Prostate gland (tissue), 2 donors: ENCODE data around the gene HNRNPU. TPM values are rescaled to one million over a fixed set of nuclear protein-coding genes. Genes with fewer than 3 reads are reported as not detected.
A peak's percentile ranks its signal among the peaks of the same experiment; 100 is the strongest.

ENCODE experiments used
- DNase-seq: peaks from one replicate; pipeline ENCODE4 v3.0.0-alpha.2; 2019; ENCODE audit warnings: low spot score
- H3K27ac ChIP-seq, 2 donors: fragments of 200-600 bp; sonication (generic); 2 replicates each; pipeline ENCODE4 v1.5.1; 2017 to 2019
- H3K27me3 ChIP-seq: fragments of 200-600 bp; sonication (generic); replicated peaks from 2 replicates; pipeline ENCODE4 v1.5.1; 2019; ENCODE audit not compliant: insufficient read depth
- H3K36me3 ChIP-seq, 2 donors: fragments of 200-600 bp; sonication (generic); 1 replicate in 1 of 2; 2 replicates in 1 of 2; pipeline versions ENCODE4 v1.5.1 to v1.8.1; 2017 to 2019
- H3K4me1 ChIP-seq: fragments of 200-600 bp; sonication (generic); replicated peaks from 2 replicates; pipeline ENCODE4 v1.5.1; 2019
- H3K4me3 ChIP-seq, 2 donors: fragments of 200-600 bp; sonication (generic); 2 replicates each; pipeline ENCODE4 v1.5.1; 2017 to 2019
- H3K9me3 ChIP-seq: fragments of 200-600 bp; sonication (generic); 2 replicates; pipeline ENCODE4 v1.5.1; 2017
- CTCF ChIP-seq, 4 experiments: fragments of 200-600 bp in 2 of 4; fragments of 450-650 bp in 2 of 4; sonication (generic) in 2 of 4; IDR thresholded peaks; 1 replicate in 3 of 4; 2 replicates in 1 of 4; pipeline ENCODE4 v1.5.1; 2016 to 2019; ENCODE audit warnings: antibody characterized with exemption in 4 of 4, mild to moderate bottlenecking in 2 of 4, moderate library complexity in 2 of 4
- POLR2A ChIP-seq: fragments of 450-650 bp; IDR thresholded peaks from one replicate; pipeline ENCODE4 v1.6.1; 2016; ENCODE audit warnings: antibody characterized with exemption, mild to moderate bottlenecking
- POLR2AphosphoS5 ChIP-seq: sonication (generic); formaldehyde crosslinking; IDR thresholded peaks from one replicate; pipeline ENCODE4 v1.6.1; 2017; ENCODE audit warnings: antibody characterized with exemption
- WGBS: methylation state at CpG from one replicate; pipeline ENCODE4 v1.1.5; 2018; 5-methylcytosine and 5-hydroxymethylcytosine counted together
- intact Hi-C: fragments of 100-400 bp; cut with DNase I; formaldehyde crosslinking; loops from one replicate; pipeline ENCODE4 v1.14.2; 2022
- total RNA-seq, 2 donors: library from RNA; depleted of rRNA; stranded (reverse); fragments of >200 nt; gene quantifications; one replicate each; pipeline ENCODE4 v1.1.0, GENCODE V29; 2016

HNRNPU gene
- total RNA-seq = 100 to 1,000 TPM; 302 to 350 TPM

GRCh38 chr1:244864253-244865027 lies at the start of gene HNRNPU:
Gene HNRNPU, minus strand, starts transcription at chr1:244864543. Its CDS starts 236 bp downstream, at chr1:244864307.
- Histone ChIP-seq H3K27ac (peak within 1 kb of the TSS; percentile 100), H3K9me3 (no peaks in the 10 kb centered on the region), H3K4me3 (peak within 1 kb of the TSS; percentile 91 to 95), H3K4me1 (peaks cover 4% of the 10 kb centered on the region), H3K36me3 (no peaks in the 10 kb centered on the region), H3K27me3 (no peaks in the 10 kb centered on the region)
- intact Hi-C loops = loop anchor here (1.0 to 5.0 kb wide), 3 partner anchors 29 to 178 kb away; partner anchors contain the start of gene COX20
- WGBS = under 1% methylated on average over 64 of the region's 71 CpGs
- TF ChIP-seq POLR2A = peak; percentile 100
- TF ChIP-seq CTCF (IDR thresholded peaks at IDR 0.05) = peak in 2 of 4 experiments; percentile 18 to 62
- peak; percentile 99 for TF ChIP-seq POLR2AphosphoS5
- DNase-seq = peak; percentile 97

GRCh38 chr1:244913806-244914205 lies 49.5 kb upstream of the HNRNPU start:
- TF ChIP-seq CTCF (IDR thresholded peaks at IDR 0.05) (no peak), POLR2A (no peak), POLR2AphosphoS5 (no peak)
- Histone ChIP-seq H3K36me3 (no peaks in the 10 kb centered on the region), H3K4me1 (no peaks in the 10 kb centered on the region), H3K27me3 (no peaks in the 10 kb centered on the region), H3K9me3 (no peaks in the 10 kb centered on the region), H3K27ac (no peak overlapping the region), H3K4me3 (no peak overlapping the region)
- WGBS = 94% methylated on average over 15 of the region's 15 CpGs
- no peak for DNase-seq
- intact Hi-C loops = no loop called here

GRCh38 chr1:244904119-244904518 lies 39.8 kb upstream of the HNRNPU start:
- Histone ChIP-seq H3K36me3 (no peaks in the 10 kb centered on the region), H3K27ac (no peak overlapping the region), H3K4me3 (no peak overlapping the region), H3K9me3 (no peaks in the 10 kb centered on the region), H3K4me1 (no peaks in the 10 kb centered on the region), H3K27me3 (no peaks in the 10 kb centered on the region)
- 75% methylated on average over 3 of the region's 3 CpGs for WGBS
- intact Hi-C loops = no loop called here
- TF ChIP-seq POLR2A (no peak), POLR2AphosphoS5 (no peak)
- DNase-seq = no peak

GRCh38 chr1:244901400-244902015 lies 37.2 kb upstream of the HNRNPU start:
- no peaks in the 10 kb centered on the region for H3K36me3 ChIP-seq
- intact Hi-C loops = no loop called here
- WGBS = 71% methylated on average over 6 of the region's 6 CpGs
- TF ChIP-seq POLR2AphosphoS5 (no peak), CTCF (IDR thresholded peaks at IDR 0.05) (no peak), POLR2A (no peak)
- H3K4me1 ChIP-seq = no peaks in the 10 kb centered on the region
- no peaks in the 10 kb centered on the region for H3K27me3 ChIP-seq
- no peak overlapping the region for H3K27ac ChIP-seq
- DNase-seq = no peak
- H3K4me3 ChIP-seq = no peak overlapping the region
- H3K9me3 ChIP-seq = no peaks in the 10 kb centered on the region

- Histone ChIP-seq H3K9me3 (no peaks in the 10 kb centered on the region), H3K4me3 (no peak overlapping the region), H3K4me1 (no peaks in the 10 kb centered on the region), H3K27me3 (no peaks in the 10 kb centered on the region), H3K27ac (no peak overlapping the region), H3K36me3 (no peaks in the 10 kb centered on the region)
- DNase-seq = no peak
- TF ChIP-seq POLR2AphosphoS5 = no peak
- TF ChIP-seq POLR2A = no peak
- TF ChIP-seq CTCF (IDR thresholded peaks at IDR 0.05) = no peak
- 49% methylated on average over 15 of the region's 15 CpGs for WGBS
- intact Hi-C loops = no loop called here
Measured at GRCh38 chr1:244897476-244898254, 33.3 kb upstream of the HNRNPU start.
